K562 treated with DMSO at 1 percent for 4 hours (cell line): ENCODE measurements around the gene ABHD5. TPM values are rescaled to one million over a fixed set of nuclear protein-coding genes. Genes with fewer than 3 reads are reported as not detected.

Experiments
- total RNA-seq: library from RNA; unstranded; fragments of 300-600 nt; gene quantifications from 2 replicates; pipeline ENCODE4 v1.2.3, GENCODE V29; 2022; ENCODE audit not compliant: insufficient read depth

Gene ABHD5
- 25.4 and 27.6 TPM in 2 replicates for total RNA-seq

GRCh38 chr3:43690400-43691119 lies at the start of gene ABHD5:
TSS of gene ABHD5 (plus strand) at chr3:43690938. CDS start at chr3:43690993, 55 bp downstream.

Other genes with a start within 250 kb of the ABHD5 start
- 23.7 and 33.9 TPM in 2 replicates for gene ANO10, start 68.9 kb upstream of the ABHD5 start, total RNA-seq